Esophagus muscularis mucosa (tissue), 4 donors: ENCODE results near the gene AKT2.

Experiments
- EP300 ChIP-seq: sonication (generic); formaldehyde crosslinking; IDR thresholded peaks from one replicate; pipeline ENCODE4 v1.6.1; 2017; ENCODE audit warnings: antibody characterized with exemption
- POLR2A ChIP-seq: fragments of 450-650 bp; IDR thresholded peaks from one replicate; pipeline ENCODE4 v1.6.1; 2017; ENCODE audit warnings: antibody characterized with exemption, moderate library complexity, mild to moderate bottlenecking, low read depth
- POLR2AphosphoS5 ChIP-seq, 2 donors: sonication (generic); formaldehyde crosslinking; IDR thresholded peaks; one replicate each; pipeline ENCODE4 v1.6.1; 2017; ENCODE audit warnings: antibody characterized with exemption in 2 of 2
- TF ChIP-seq, protein P1 (sequence below), 3 experiments: fragments of 200-600 bp in 2 of 3; fragments of 450-650 bp in 1 of 3; sonication (generic) in 2 of 3; IDR thresholded peaks; one replicate each; pipeline ENCODE4 v1.5.1; 2017 to 2019; ENCODE audit warnings: antibody characterized with exemption in 3 of 3, mild to moderate bottlenecking in 2 of 3, moderate library complexity in 1 of 3

DNA sequence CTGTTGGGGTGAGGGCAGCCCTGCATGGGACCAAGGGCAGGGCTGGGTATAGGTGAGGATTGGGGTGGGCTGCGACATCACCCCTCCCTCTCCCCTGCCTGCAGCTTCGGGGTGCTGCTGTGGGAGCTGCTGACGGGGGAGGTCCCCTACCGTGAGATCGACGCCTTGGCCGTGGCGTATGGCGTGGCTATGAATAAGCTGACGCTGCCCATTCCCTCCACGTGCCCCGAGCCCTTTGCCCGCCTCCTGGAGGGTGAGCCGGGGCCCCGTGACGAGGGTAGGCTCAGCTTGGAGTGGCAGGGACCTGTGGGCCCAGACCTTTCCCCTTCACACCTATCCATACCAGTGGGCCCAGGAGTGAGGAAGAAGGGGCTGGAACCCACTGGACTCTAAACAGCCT, 80.8 kb downstream of the AKT2 start:
- TF ChIP-seq POLR2AphosphoS5 (IDR thresholded peaks at IDR 0.05), result no peak
- TF ChIP-seq, protein P1, sequence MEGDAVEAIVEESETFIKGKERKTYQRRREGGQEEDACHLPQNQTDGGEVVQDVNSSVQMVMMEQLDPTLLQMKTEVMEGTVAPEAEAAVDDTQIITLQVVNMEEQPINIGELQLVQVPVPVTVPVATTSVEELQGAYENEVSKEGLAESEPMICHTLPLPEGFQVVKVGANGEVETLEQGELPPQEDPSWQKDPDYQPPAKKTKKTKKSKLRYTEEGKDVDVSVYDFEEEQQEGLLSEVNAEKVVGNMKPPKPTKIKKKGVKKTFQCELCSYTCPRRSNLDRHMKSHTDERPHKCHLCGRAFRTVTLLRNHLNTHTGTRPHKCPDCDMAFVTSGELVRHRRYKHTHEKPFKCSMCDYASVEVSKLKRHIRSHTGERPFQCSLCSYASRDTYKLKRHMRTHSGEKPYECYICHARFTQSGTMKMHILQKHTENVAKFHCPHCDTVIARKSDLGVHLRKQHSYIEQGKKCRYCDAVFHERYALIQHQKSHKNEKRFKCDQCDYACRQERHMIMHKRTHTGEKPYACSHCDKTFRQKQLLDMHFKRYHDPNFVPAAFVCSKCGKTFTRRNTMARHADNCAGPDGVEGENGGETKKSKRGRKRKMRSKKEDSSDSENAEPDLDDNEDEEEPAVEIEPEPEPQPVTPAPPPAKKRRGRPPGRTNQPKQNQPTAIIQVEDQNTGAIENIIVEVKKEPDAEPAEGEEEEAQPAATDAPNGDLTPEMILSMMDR (IDR thresholded peaks at IDR 0.05), result no peak
- TF ChIP-seq POLR2A, result no peak
- no peak for TF ChIP-seq EP300
